ENCODE data around the gene MOB3B.

DNA sequence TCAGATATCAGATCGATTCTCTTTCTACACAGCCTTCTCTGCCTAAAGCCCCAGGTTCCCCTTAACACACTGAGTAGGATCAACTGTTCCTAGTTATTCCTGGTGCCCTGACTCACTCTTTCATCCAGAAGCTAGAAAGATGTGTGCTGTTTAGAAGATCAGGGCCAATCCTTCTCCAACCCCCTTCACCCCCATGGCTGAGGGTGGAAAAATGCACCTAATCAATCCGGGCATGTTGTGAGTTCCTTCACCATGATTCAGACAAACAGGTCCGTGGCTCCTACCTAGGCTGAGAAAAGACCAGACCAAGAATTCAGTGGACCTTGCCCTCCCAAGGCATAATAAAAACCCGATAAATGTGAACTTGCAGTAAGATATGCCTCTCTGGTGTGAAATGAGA is 147.3 kb downstream of the MOB3B start:
- TF ChIP-seq RAD21 (conservative IDR thresholded peaks at IDR 0.05 in 1 of 2, IDR thresholded peaks at IDR 0.05 in 1 of 2), result no peak
- TF ChIP-seq CTCF (IDR thresholded peaks at IDR 0.05), result no peak
- no peak for TF ChIP-seq MYC (IDR thresholded peaks at IDR 0.05; ENCODE audit: borderline replicate concordance, low read length)
- no peak for TF ChIP-seq NR3C1 (IDR thresholded peaks at IDR 0.05)
- TF ChIP-seq EP300 (IDR thresholded peaks at IDR 0.05), result no peak
